B cell (primary cell): ENCODE results near the gene DENND1A.

Experiments
- CTCF ChIP-seq: fragments of 200-600 bp; IDR thresholded peaks from one replicate; pipeline ENCODE4 v1.8.0; 2022; ENCODE audit warnings: antibody characterized with exemption, mild to moderate bottlenecking
- EZH2 ChIP-seq: IDR thresholded peaks from 2 replicates; pipeline ENCODE4 v1.6.1; 2012; ENCODE audit warnings: borderline replicate concordance, low read depth, mild to moderate bottlenecking, moderate library complexity, low read length; ENCODE audit not compliant: insufficient read depth, poor library complexity, severe bottlenecking

DNA sequence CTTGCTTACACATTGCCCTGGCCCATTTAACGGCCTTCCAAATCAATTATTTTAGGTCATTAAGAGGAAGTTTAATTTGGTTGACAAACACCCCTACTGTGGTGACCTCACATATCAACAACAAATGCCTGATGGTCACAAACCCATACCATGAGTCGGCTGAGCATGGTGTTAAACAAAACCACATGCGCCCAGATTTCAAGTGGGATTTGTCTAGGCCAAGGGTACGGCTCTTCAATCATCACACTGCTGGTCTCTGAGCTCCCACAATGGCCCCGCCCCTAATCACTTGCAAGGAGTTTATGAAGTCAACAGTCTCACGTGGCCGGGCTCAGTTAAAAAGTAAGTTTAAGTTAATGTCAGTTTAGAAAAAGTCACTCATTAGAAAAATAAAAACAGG is 330.1 kb downstream of the DENND1A start:
- TF ChIP-seq CTCF: no peak
- no peak for TF ChIP-seq EZH2
